ENCODE data around the gene ING5. TPM values are rescaled to one million over a fixed set of nuclear protein-coding genes. Genes with fewer than 3 reads are reported as not detected.

The ING5 gene
- total RNA-seq, 4 donors from 2014 or later, result 12.1 to 33.9 (median 27.5) TPM

- H3K4me3 ChIP-seq, result no peak overlapping the region
- H3K4me1 ChIP-seq, result no peaks in the 10 kb centered on the region
- ATAC-seq (no peak), DNase-seq (no peak)
- intact Hi-C loops (cut with DNase I; ENCODE audit: low total_unique reads), result no loop called here
- TF ChIP-seq POLR2A (IDR thresholded peaks at IDR 0.05) (no peak), CTCF (IDR thresholded peaks at IDR 0.05 in 4 of 5, conservative IDR thresholded peaks at IDR 0.05 in 1 of 5) (no peak)
- H3K9me3 ChIP-seq, result no peaks in the 10 kb centered on the region
- in situ Hi-C loops (cut with MboI; ENCODE audit: low sequenced_read_pairs in 4 of 4), result no loop called here
- no peaks in the 10 kb centered on the region for H3K27me3 ChIP-seq
- no peak overlapping the region for H3K27ac ChIP-seq
- H3K36me3 ChIP-seq, result peaks cover 0 to 51% of the 10 kb centered on the region in 2 donors
These were observed 48.4 kb downstream of the ING5 start for GRCh38 chr2:241750076-241750840.

- H3K27me3 ChIP-seq, result no peaks in the 10 kb centered on the region
- TF ChIP-seq CTCF (IDR thresholded peaks at IDR 0.05 in 4 of 5, conservative IDR thresholded peaks at IDR 0.05 in 1 of 5) (no peak), POLR2A (IDR thresholded peaks at IDR 0.05) (no peak)
- no peak for DNase-seq
- in situ Hi-C loops (cut with MboI; ENCODE audit: low sequenced_read_pairs in 4 of 4) (no loop called here), intact Hi-C loops (cut with DNase I; ENCODE audit: low total_unique reads) (no loop called here)
- no peak for ATAC-seq
- no peaks in the 10 kb centered on the region for H3K9me3 ChIP-seq
- H3K4me1 ChIP-seq, result no peaks in the 10 kb centered on the region
- H3K4me3 ChIP-seq, result no peak overlapping the region
- no peak overlapping the region for H3K27ac ChIP-seq
- H3K36me3 ChIP-seq, result peaks cover 0 to 49% of the 10 kb centered on the region in 2 donors
These were observed 49.3 kb downstream of the ING5 start for GRCh38 chr2:241751152-241751551.

GRCh38 chr2:241751776-241752175, 49.9 kb downstream of the ING5 start:
- Histone ChIP-seq H3K36me3 (peaks cover 0 to 56% of the 10 kb centered on the region in 2 donors), H3K4me3 (no peak overlapping the region), H3K4me1 (no peaks in the 10 kb centered on the region), H3K9me3 (no peaks in the 10 kb centered on the region), H3K27ac (no peak overlapping the region), H3K27me3 (no peaks in the 10 kb centered on the region)
- intact Hi-C loops (cut with DNase I; ENCODE audit: low total_unique reads), result no loop called here
- DNase-seq (no peak), ATAC-seq (no peak)
- in situ Hi-C loops (cut with MboI; ENCODE audit: low sequenced_read_pairs in 4 of 4), result no loop called here
- TF ChIP-seq POLR2A (IDR thresholded peaks at IDR 0.05), result no peak
- TF ChIP-seq CTCF (IDR thresholded peaks at IDR 0.05 in 4 of 5, conservative IDR thresholded peaks at IDR 0.05 in 1 of 5), result no peak

- H3K27me3 ChIP-seq, result no peaks in the 10 kb centered on the region
- TF ChIP-seq CTCF (IDR thresholded peaks at IDR 0.05 in 4 of 5, conservative IDR thresholded peaks at IDR 0.05 in 1 of 5) (no peak), POLR2A (IDR thresholded peaks at IDR 0.05) (no peak)
- no peaks in the 10 kb centered on the region for H3K4me1 ChIP-seq
- no peak overlapping the region for H3K27ac ChIP-seq
- H3K36me3 ChIP-seq, result peaks cover 0 to 60% of the 10 kb centered on the region in 2 donors
- no peaks in the 10 kb centered on the region for H3K9me3 ChIP-seq
- in situ Hi-C loops (cut with MboI; ENCODE audit: low sequenced_read_pairs in 4 of 4) (no loop called here), intact Hi-C loops (cut with DNase I; ENCODE audit: low total_unique reads) (no loop called here)
- ATAC-seq, result no peak
- no peak for DNase-seq
- H3K4me3 ChIP-seq, result no peak overlapping the region
These were observed 50.4 kb downstream of the ING5 start for GRCh38 chr2:241752253-241752652.

All from gastrocnemius medialis (tissue), 4 donors.